GM12878 (cell line): Measurements from ENCODE around the gene RTF1. TPM values are rescaled to one million over a fixed set of nuclear protein-coding genes. Genes with fewer than 3 reads are reported as not detected.

ENCODE experiments used
- ATAC-seq: fragments of 200-7000 bp; cut with Tn5 transposase; 3 replicates; pipeline ENCODE4 v1.9.1; 2020; ENCODE audit warnings: mild to moderate bottlenecking, moderate library complexity
- BruUV-seq: library from RNA; stranded (reverse); fragments of 400-500 nt; replicated peaks from 2 replicates; lab custom pipeline; 2021; lab: Mats Ljungman, UMichigan
- CTCF ChIA-PET: fragments of 300-600 bp; sonication (Branson Sonifier 250); formaldehyde crosslinking; extraction: SDS; loops from one replicate; lab custom pipeline; 2021; ENCODE audit warnings: inconsistent platforms; lab: Yijun Ruan, JAX
- POLR2A ChIA-PET: fragments of 350-600 bp; formaldehyde crosslinking; extraction: SDS; loops from one replicate; lab custom pipeline; 2021; ENCODE audit warnings: inconsistent platforms; lab: Charles Lee
- RAD21 ChIA-PET: fragments of 300-600 bp; sonication (Branson Sonifier 250); formaldehyde crosslinking; loops from one replicate; lab custom pipeline; 2023; ENCODE audit warnings: antibody characterized with exemption; ENCODE audit not compliant: unreplicated experiment; lab: Charles Lee
- SMC1A ChIA-PET: fragments of 300-600 bp; sonication (Branson Sonifier 250); formaldehyde crosslinking; loops from one replicate; lab custom pipeline; 2023; ENCODE audit not compliant: unreplicated experiment, uncharacterized antibody; lab: Charles Lee
- DNase-seq: peaks from one replicate; pipeline ENCODE4 v3.0.0-alpha.2; 2011; ENCODE audit warnings: low read depth, low spot score
- FAIRE-seq: peaks from 3 replicates; lab custom pipeline; 2011; peaks lifted over from hg19 to GRCh38; lab: Jason Lieb, UNC
- H2AFZ ChIP-seq: 2 replicates; pipeline ENCODE4 v1.6.0; 2011; ENCODE audit warnings: low read depth, low read length, control low read depth; ENCODE audit not compliant: control insufficient read depth
- H3K27ac ChIP-seq: 2 replicates; pipeline ENCODE4 v1.5.1; 2011; ENCODE audit warnings: control low read depth; ENCODE audit not compliant: control insufficient read depth, insufficient read depth
- H3K27me3 ChIP-seq, 2 experiments: replicated peaks in 1 of 2; 2 replicates each; pipeline versions ENCODE4 v1.6.0 to v1.6.1; 2011; ENCODE audit warnings: low read length in 1 of 2; ENCODE audit not compliant: control insufficient read depth in 2 of 2, insufficient read depth in 2 of 2
- H3K36me3 ChIP-seq, 2 experiments: 2 replicates each; pipeline ENCODE4 v1.5.1; 2011; ENCODE audit warnings: low read length in 1 of 2; ENCODE audit not compliant: control insufficient read depth in 2 of 2, insufficient read depth in 2 of 2
- H3K4me1 ChIP-seq: 2 replicates; pipeline ENCODE4 v1.6.1; 2011; ENCODE audit warnings: mild to moderate bottlenecking, low read length, moderate library complexity, mixed read lengths; ENCODE audit not compliant: control insufficient read depth, insufficient read depth
- H3K4me2 ChIP-seq: 2 replicates; pipeline ENCODE4 v1.6.0; 2011; ENCODE audit warnings: control low read depth; ENCODE audit not compliant: control insufficient read depth, insufficient read depth
- H3K4me3 ChIP-seq: fragments of 200-600 bp; sonication (generic); 2 replicates; pipeline ENCODE4 v1.5.1; 2016
- H3K79me2 ChIP-seq: 2 replicates; pipeline ENCODE4 v1.6.0; 2011; ENCODE audit warnings: low read length; ENCODE audit not compliant: control insufficient read depth, insufficient read depth
- H3K9ac ChIP-seq: 2 replicates; pipeline ENCODE4 v1.8.0; 2011; ENCODE audit warnings: low read length, control low read depth, mixed read lengths; ENCODE audit not compliant: control insufficient read depth, insufficient read depth
- H3K9me3 ChIP-seq: replicated peaks from 3 replicates; pipeline ENCODE4 v1.5.1; 2011; ENCODE audit warnings: mild to moderate bottlenecking, low read length; ENCODE audit not compliant: control insufficient read depth, insufficient read depth
- H4K20me1 ChIP-seq: 2 replicates; pipeline ENCODE4 v1.6.0; 2011; ENCODE audit not compliant: control insufficient read depth, insufficient read depth
- EZH2 ChIP-seq: IDR thresholded peaks from 2 replicates; pipeline ENCODE4 v1.6.1; 2012; ENCODE audit warnings: low read depth, mild to moderate bottlenecking, control low read depth, inconsistent platforms, low read length, borderline replicate concordance; ENCODE audit not compliant: control insufficient read depth
- FOS ChIP-seq: IDR thresholded peaks from 3 replicates; pipeline ENCODE4 v1.6.1; 2011; ENCODE audit warnings: borderline replicate concordance; ENCODE audit not compliant: insufficient read length; ENCODE audit errors: extremely low read depth
- MEF2A ChIP-seq: IDR thresholded peaks from 2 replicates; pipeline ENCODE4 v1.6.1; 2011; ENCODE audit warnings: low read depth, mild to moderate bottlenecking, low read length, moderate library complexity; ENCODE audit not compliant: insufficient read depth
- MTA3 ChIP-seq: IDR thresholded peaks from 2 replicates; pipeline ENCODE4 v1.6.1; 2012; ENCODE audit warnings: low read length, inconsistent platforms, borderline replicate concordance
- RB1 ChIP-seq: fragments of 450-650 bp; formaldehyde crosslinking; IDR thresholded peaks from 2 replicates; pipeline ENCODE4 v1.6.1; 2017; ENCODE audit warnings: mild to moderate bottlenecking, borderline replicate concordance
- RBBP5 ChIP-seq: fragments of 200-600 bp; sonication (generic); conservative IDR thresholded peaks from 2 replicates; pipeline ENCODE4 v1.6.1; 2016
- RELB ChIP-seq: fragments of 450-650 bp; IDR thresholded peaks from 2 replicates; pipeline ENCODE4 v1.6.1; 2017; ENCODE audit warnings: low read depth, mild to moderate bottlenecking, moderate library complexity
- ZBTB4 ChIP-seq: fragments of 450-650 bp; formaldehyde crosslinking; IDR thresholded peaks from 2 replicates; pipeline ENCODE4 v1.4.0; 2022; ENCODE audit warnings: mild to moderate bottlenecking, moderate library complexity
- WGBS: methylation state at CpG from one replicate; pipeline ENCODE4 v1.1.6; 2016; ENCODE audit warnings: low lambda C conversion rate; ENCODE audit not compliant: insufficient replicate concordance, insufficient coverage; ENCODE audit errors: missing lambda C conversion rate; 5-methylcytosine and 5-hydroxymethylcytosine counted together
- in situ Hi-C: fragments of 300-500 bp; cut with MboI; formaldehyde crosslinking; loops from 9 replicates; pipeline ENCODE4 v1.14.3; 2018; ENCODE audit warnings: mixed read lengths
- intact Hi-C: fragments of 100-400 bp; cut with micrococcal nuclease; formaldehyde crosslinking; loops from one replicate; pipeline ENCODE4 v1.14.2; 2022; ENCODE audit not compliant: unreplicated experiment
- polyA plus RNA-seq, 11 experiments: library from polyadenylated mRNA; depleted of rRNA in 4 of 11; unstranded in 6 of 11; stranded (reverse) in 5 of 11; fragments of >200 nt; fragmentation: Nextera tagmentation in 4 of 11; fragmentation: Illumina TruSeq in 1 of 11; extraction: Ambion mirVana in 4 of 11; extraction: Trizol in 1 of 11; gene quantifications; 1 replicate in 1 of 11; 2 replicates in 10 of 11; pipeline versions ENCODE4 v1.2.1 to v1.2.3, GENCODE V29; 2011 to 2016; ENCODE audit warnings: inconsistent platforms in 2 of 11, missing spikeins in 2 of 11, low read depth in 1 of 11
- total RNA-seq, 4 experiments: library from RNA; depleted of rRNA in 3 of 4; stranded (reverse); fragments of >200 nt in 3 of 4; fragmentation: Illumina TruSeq in 1 of 4; extraction: Trizol in 1 of 4; gene quantifications; 2 replicates each; pipeline versions ENCODE4 v1.2.1 to v1.2.3, GENCODE V29; 2013 to 2021

Gene RTF1
- total and polyA plus RNA-seq, 10 of the 15 experiments (the other 5 are each of a cell fraction or from before 2014, with no cell fraction given) = 7.2 to 67.9 (median 32.3) TPM

DNA sequence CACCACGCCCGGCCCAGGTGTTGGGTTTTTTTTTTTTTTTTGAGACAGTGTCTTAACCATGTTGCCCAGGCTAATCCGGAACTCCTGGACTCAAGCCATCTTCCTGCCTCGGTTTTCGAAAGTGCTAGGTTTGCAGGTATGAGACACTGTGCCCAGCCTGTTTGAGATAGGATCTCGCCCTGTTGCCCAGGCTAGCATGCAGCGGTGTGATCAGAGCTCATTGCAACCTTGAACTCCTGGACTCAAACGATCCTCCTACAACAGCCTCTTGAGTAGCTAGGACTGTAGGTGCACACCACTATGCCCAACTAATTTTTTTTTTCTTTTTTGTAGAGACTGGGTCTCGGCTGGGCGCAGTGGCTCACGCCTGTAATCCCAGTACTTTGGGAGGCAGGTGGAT, 56.5 kb downstream of the RTF1 start:
- no peaks in the 10 kb centered on the region for H3K79me2 ChIP-seq
- H3K36me3 ChIP-seq = peaks cover 21 to 54% of the 10 kb centered on the region in 2 experiments
- H3K4me3 ChIP-seq = no peak overlapping the region
- no peaks in the 10 kb centered on the region for H4K20me1 ChIP-seq
- no peak for ATAC-seq
- H3K27ac ChIP-seq = no peak overlapping the region
- SMC1A ChIA-PET = interaction anchor here (1.1 kb wide), 1 partner anchor 9 kb away, joined by 4 read pairs; no protein-coding TSS in a partner anchor
- no peaks in the 10 kb centered on the region for H3K27me3 ChIP-seq
- no peak for FAIRE-seq
- CTCF ChIA-PET = interaction anchor here (0.7 kb wide), 1 partner anchor 1875 kb away, joined by 3 read pairs; no protein-coding TSS in a partner anchor
- RAD21 ChIA-PET = no interaction called here
- no peak overlapping the region for H2AFZ ChIP-seq
- POLR2A ChIA-PET = interaction anchor here (0.5 kb wide), 1 partner anchor 221 kb away, joined by 3 read pairs; no protein-coding TSS in a partner anchor
- no peak overlapping the region for H3K4me2 ChIP-seq
- in situ Hi-C loops = no loop called here
- no peaks in the 10 kb centered on the region for H3K9me3 ChIP-seq
- no peak overlapping the region for H3K9ac ChIP-seq
- WGBS = 98% methylated on average over 10 of the region's 11 CpGs
- no peak for DNase-seq
- no TSS peak for BruUV-seq
- no peaks in the 10 kb centered on the region for H3K4me1 ChIP-seq
- TF ChIP-seq RBBP5 (no peak), FOS (no peak)
- TF ChIP-seq, all 136 proteins: peak for 0
- intact Hi-C loops = no loop called here

- no peak overlapping the region for H3K27ac ChIP-seq
- POLR2A ChIA-PET = interaction anchor here (0.6 kb wide), 1 partner anchor 324 kb away, joined by 4 read pairs; no protein-coding TSS in a partner anchor
- H3K4me1 ChIP-seq = no peaks in the 10 kb centered on the region
- FAIRE-seq = no peak
- H3K79me2 ChIP-seq = no peaks in the 10 kb centered on the region
- no peak overlapping the region for H3K4me2 ChIP-seq
- H2AFZ ChIP-seq = no peak overlapping the region
- peaks cover 23 to 50% of the 10 kb centered on the region in 2 experiments for H3K36me3 ChIP-seq
- RAD21 ChIA-PET = no interaction called here
- H4K20me1 ChIP-seq = no peaks in the 10 kb centered on the region
- in situ Hi-C loops (no loop called here), intact Hi-C loops (no loop called here)
- H3K4me3 ChIP-seq = no peak overlapping the region
- no peak for TF ChIP-seq EZH2
- TF ChIP-seq ZBTB4 (CRISPR knock-in tag) = no peak
- TF ChIP-seq RELB = no peak
- no peak for TF ChIP-seq MTA3
- no peak for TF ChIP-seq MEF2A
- TF ChIP-seq RB1 = no peak
- BruUV-seq = no TSS peak
- CTCF ChIA-PET = no interaction called here
- WGBS = 99% methylated on average over 8 of the region's 8 CpGs
- H3K9me3 ChIP-seq = no peaks in the 10 kb centered on the region
- SMC1A ChIA-PET = interaction anchor here (1.2 kb wide), 1 partner anchor 9 kb away, joined by 6 read pairs; no protein-coding TSS in a partner anchor
- no peak for ATAC-seq
- no peak for DNase-seq
- no peaks in the 10 kb centered on the region for H3K27me3 ChIP-seq
- H3K9ac ChIP-seq = no peak overlapping the region
Measured at GRCh38 chr15:41474436-41474835, 57.5 kb downstream of the RTF1 start.
